ENCODE data around the gene CAMTA1.

Gene CAMTA1

GRCh38 chr1:6927626-6928025 is 142.4 kb downstream of the CAMTA1 start:
- Histone ChIP-seq H3K4me1 (ENCODE audit: control insufficient read depth, low read depth, low read length) (no peaks in the 10 kb centered on the region), H3K27me3 (ENCODE audit: control insufficient read depth, insufficient read depth, low read length) (no peaks in the 10 kb centered on the region), H3K4me3 (ENCODE audit: low read length) (no peak overlapping the region), H3K27ac (ENCODE audit: low read length) (no peak overlapping the region), H3K36me3 (ENCODE audit: control insufficient read depth, low read depth, low read length) (no peaks in the 10 kb centered on the region), H3K9me3 (ENCODE audit: control insufficient read depth, low read depth, low read length) (no peaks in the 10 kb centered on the region), H3K9ac (ENCODE audit: low read length) (no peak overlapping the region)

- no peak overlapping the region for H3K9ac ChIP-seq (ENCODE audit: low read length)
- H3K36me3 ChIP-seq (ENCODE audit: control insufficient read depth, low read depth, low read length) = no peaks in the 10 kb centered on the region
- no peak overlapping the region for H3K4me3 ChIP-seq (ENCODE audit: low read length)
- H3K4me1 ChIP-seq (ENCODE audit: control insufficient read depth, low read depth, low read length) = no peaks in the 10 kb centered on the region
- no peak overlapping the region for H3K27ac ChIP-seq (ENCODE audit: low read length)
- no peaks in the 10 kb centered on the region for H3K9me3 ChIP-seq (ENCODE audit: control insufficient read depth, low read depth, low read length)
- no peaks in the 10 kb centered on the region for H3K27me3 ChIP-seq (ENCODE audit: control insufficient read depth, insufficient read depth, low read length)
Observed at GRCh38 chr1:6928106-6928885, 143.0 kb downstream of the CAMTA1 start.

GRCh38 chr1:6930732-6931300 is 145.6 kb downstream of the CAMTA1 start:
- Histone ChIP-seq H3K27ac (ENCODE audit: low read length) (no peak overlapping the region), H3K4me3 (ENCODE audit: low read length) (no peak overlapping the region), H3K36me3 (ENCODE audit: control insufficient read depth, low read depth, low read length) (no peaks in the 10 kb centered on the region), H3K27me3 (ENCODE audit: control insufficient read depth, insufficient read depth, low read length) (no peaks in the 10 kb centered on the region), H3K9me3 (ENCODE audit: control insufficient read depth, low read depth, low read length) (no peaks in the 10 kb centered on the region), H3K4me1 (ENCODE audit: control insufficient read depth, low read depth, low read length) (no peaks in the 10 kb centered on the region), H3K9ac (ENCODE audit: low read length) (no peak overlapping the region)

- H3K4me3 ChIP-seq (ENCODE audit: low read length) = no peak overlapping the region
- H3K27ac ChIP-seq (ENCODE audit: low read length) = no peak overlapping the region
- no peaks in the 10 kb centered on the region for H3K4me1 ChIP-seq (ENCODE audit: control insufficient read depth, low read depth, low read length)
- no peaks in the 10 kb centered on the region for H3K36me3 ChIP-seq (ENCODE audit: control insufficient read depth, low read depth, low read length)
- no peaks in the 10 kb centered on the region for H3K27me3 ChIP-seq (ENCODE audit: control insufficient read depth, insufficient read depth, low read length)
- no peak overlapping the region for H3K9ac ChIP-seq (ENCODE audit: low read length)
- H3K9me3 ChIP-seq (ENCODE audit: control insufficient read depth, low read depth, low read length) = no peaks in the 10 kb centered on the region
Observed at GRCh38 chr1:6935361-6935883, 150.2 kb downstream of the CAMTA1 start.

- Histone ChIP-seq H3K9ac (ENCODE audit: low read length) (no peak overlapping the region), H3K9me3 (ENCODE audit: control insufficient read depth, low read depth, low read length) (no peaks in the 10 kb centered on the region), H3K27me3 (ENCODE audit: control insufficient read depth, insufficient read depth, low read length) (no peaks in the 10 kb centered on the region), H3K4me3 (ENCODE audit: low read length) (no peak overlapping the region), H3K36me3 (ENCODE audit: control insufficient read depth, low read depth, low read length) (no peaks in the 10 kb centered on the region), H3K27ac (ENCODE audit: low read length) (no peak overlapping the region), H3K4me1 (ENCODE audit: control insufficient read depth, low read depth, low read length) (no peaks in the 10 kb centered on the region)
Observed at GRCh38 chr1:6935911-6936690, 150.8 kb downstream of the CAMTA1 start.

GRCh38 chr1:6937048-6937447 is 151.8 kb downstream of the CAMTA1 start:
- Histone ChIP-seq H3K27ac (ENCODE audit: low read length) (no peak overlapping the region), H3K9me3 (ENCODE audit: control insufficient read depth, low read depth, low read length) (no peaks in the 10 kb centered on the region), H3K36me3 (ENCODE audit: control insufficient read depth, low read depth, low read length) (no peaks in the 10 kb centered on the region), H3K4me1 (ENCODE audit: control insufficient read depth, low read depth, low read length) (no peaks in the 10 kb centered on the region), H3K9ac (ENCODE audit: low read length) (no peak overlapping the region), H3K4me3 (ENCODE audit: low read length) (no peak overlapping the region), H3K27me3 (ENCODE audit: control insufficient read depth, insufficient read depth, low read length) (no peaks in the 10 kb centered on the region)

GRCh38 chr1:6939363-6939762 is 154.1 kb downstream of the CAMTA1 start:
- Histone ChIP-seq H3K9me3 (ENCODE audit: control insufficient read depth, low read depth, low read length) (no peaks in the 10 kb centered on the region), H3K4me1 (ENCODE audit: control insufficient read depth, low read depth, low read length) (no peaks in the 10 kb centered on the region), H3K27ac (ENCODE audit: low read length) (no peak overlapping the region), H3K9ac (ENCODE audit: low read length) (no peak overlapping the region), H3K27me3 (ENCODE audit: control insufficient read depth, insufficient read depth, low read length) (no peaks in the 10 kb centered on the region), H3K4me3 (ENCODE audit: low read length) (no peak overlapping the region), H3K36me3 (ENCODE audit: control insufficient read depth, low read depth, low read length) (no peaks in the 10 kb centered on the region)

GRCh38 chr1:6941786-6942185 is 156.5 kb downstream of the CAMTA1 start:
- H3K9ac ChIP-seq (ENCODE audit: low read length) = no peak overlapping the region

GRCh38 chr1:6942990-6943389 is 157.7 kb downstream of the CAMTA1 start:
- Histone ChIP-seq H3K4me1 (ENCODE audit: control insufficient read depth, low read depth, low read length) (no peaks in the 10 kb centered on the region), H3K4me3 (ENCODE audit: low read length) (no peak overlapping the region), H3K9me3 (ENCODE audit: control insufficient read depth, low read depth, low read length) (no peaks in the 10 kb centered on the region), H3K36me3 (ENCODE audit: control insufficient read depth, low read depth, low read length) (no peaks in the 10 kb centered on the region), H3K27ac (ENCODE audit: low read length) (no peak overlapping the region), H3K9ac (ENCODE audit: low read length) (no peak overlapping the region), H3K27me3 (ENCODE audit: control insufficient read depth, insufficient read depth, low read length) (no peaks in the 10 kb centered on the region)

More at GRCh38 chr1:6941786-6942185, 156.5 kb downstream of the CAMTA1 start:
- Histone ChIP-seq H3K9me3 (ENCODE audit: control insufficient read depth, low read depth, low read length) (no peaks in the 10 kb centered on the region), H3K4me3 (ENCODE audit: low read length) (no peak overlapping the region), H3K36me3 (ENCODE audit: control insufficient read depth, low read depth, low read length) (no peaks in the 10 kb centered on the region), H3K4me1 (ENCODE audit: control insufficient read depth, low read depth, low read length) (no peaks in the 10 kb centered on the region), H3K27me3 (ENCODE audit: control insufficient read depth, insufficient read depth, low read length) (no peaks in the 10 kb centered on the region), H3K27ac (ENCODE audit: low read length) (no peak overlapping the region)

GRCh38 chr1:6944434-6944833 is 159.2 kb downstream of the CAMTA1 start:
- Histone ChIP-seq H3K27me3 (ENCODE audit: control insufficient read depth, insufficient read depth, low read length) (no peaks in the 10 kb centered on the region), H3K4me3 (ENCODE audit: low read length) (no peak overlapping the region), H3K36me3 (ENCODE audit: control insufficient read depth, low read depth, low read length) (no peaks in the 10 kb centered on the region), H3K27ac (ENCODE audit: low read length) (no peak overlapping the region), H3K9ac (ENCODE audit: low read length) (no peak overlapping the region), H3K4me1 (ENCODE audit: control insufficient read depth, low read depth, low read length) (no peaks in the 10 kb centered on the region), H3K9me3 (ENCODE audit: control insufficient read depth, low read depth, low read length) (no peaks in the 10 kb centered on the region)

- no peaks in the 10 kb centered on the region for H3K4me1 ChIP-seq (ENCODE audit: control insufficient read depth, low read depth, low read length)
- H3K9ac ChIP-seq (ENCODE audit: low read length) = no peak overlapping the region
- H3K36me3 ChIP-seq (ENCODE audit: control insufficient read depth, low read depth, low read length) = no peaks in the 10 kb centered on the region
- no peak overlapping the region for H3K27ac ChIP-seq (ENCODE audit: low read length)
- no peaks in the 10 kb centered on the region for H3K27me3 ChIP-seq (ENCODE audit: control insufficient read depth, insufficient read depth, low read length)
- H3K4me3 ChIP-seq (ENCODE audit: low read length) = no peak overlapping the region
- no peaks in the 10 kb centered on the region for H3K9me3 ChIP-seq (ENCODE audit: control insufficient read depth, low read depth, low read length)
Observed at GRCh38 chr1:6947952-6948351, 162.7 kb downstream of the CAMTA1 start.
